Suprapubic skin (tissue), 4 donors: ENCODE data around the gene SEC22A.

Experiments used
- POLR2A ChIP-seq, 2 donors: fragments of 450-650 bp; IDR thresholded peaks; one replicate each; pipeline ENCODE4 v1.6.1; 2017; ENCODE audit warnings: antibody characterized with exemption in 2 of 2, mild to moderate bottlenecking in 2 of 2, moderate library complexity in 2 of 2
- POLR2AphosphoS5 ChIP-seq, 3 donors: sonication (generic); formaldehyde crosslinking; IDR thresholded peaks; one replicate each; pipeline ENCODE4 v1.6.1; 2017; ENCODE audit warnings: antibody characterized with exemption in 3 of 3
- TF ChIP-seq, protein P1 (sequence below), 2 donors: fragments of 200-600 bp in 1 of 2; fragments of 450-650 bp in 1 of 2; sonication (generic) in 1 of 2; IDR thresholded peaks; one replicate each; pipeline ENCODE4 v1.5.1; 2016 to 2019; ENCODE audit warnings: antibody characterized with exemption in 2 of 2, mild to moderate bottlenecking in 1 of 2, moderate library complexity in 1 of 2

DNA sequence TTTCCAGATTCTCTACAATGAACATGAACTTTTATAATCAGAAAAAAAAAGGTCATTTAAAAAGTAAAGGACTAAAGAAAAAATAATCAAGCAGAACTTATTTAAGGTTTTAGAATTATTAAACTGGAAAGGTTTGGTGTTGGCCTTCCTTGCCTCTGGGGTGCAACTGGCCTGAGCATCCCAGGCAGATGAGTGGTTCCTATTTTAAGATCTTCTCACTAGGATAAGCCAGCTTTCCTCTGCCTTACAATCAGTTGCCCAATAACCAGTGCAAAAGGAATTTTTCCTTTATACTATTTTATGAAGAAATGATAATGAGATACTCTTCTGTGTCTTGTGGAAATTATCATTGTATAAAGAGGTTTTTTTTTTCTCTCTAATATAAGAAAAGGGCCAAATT is 56.6 kb downstream of the SEC22A start:
- TF ChIP-seq, protein P1, sequence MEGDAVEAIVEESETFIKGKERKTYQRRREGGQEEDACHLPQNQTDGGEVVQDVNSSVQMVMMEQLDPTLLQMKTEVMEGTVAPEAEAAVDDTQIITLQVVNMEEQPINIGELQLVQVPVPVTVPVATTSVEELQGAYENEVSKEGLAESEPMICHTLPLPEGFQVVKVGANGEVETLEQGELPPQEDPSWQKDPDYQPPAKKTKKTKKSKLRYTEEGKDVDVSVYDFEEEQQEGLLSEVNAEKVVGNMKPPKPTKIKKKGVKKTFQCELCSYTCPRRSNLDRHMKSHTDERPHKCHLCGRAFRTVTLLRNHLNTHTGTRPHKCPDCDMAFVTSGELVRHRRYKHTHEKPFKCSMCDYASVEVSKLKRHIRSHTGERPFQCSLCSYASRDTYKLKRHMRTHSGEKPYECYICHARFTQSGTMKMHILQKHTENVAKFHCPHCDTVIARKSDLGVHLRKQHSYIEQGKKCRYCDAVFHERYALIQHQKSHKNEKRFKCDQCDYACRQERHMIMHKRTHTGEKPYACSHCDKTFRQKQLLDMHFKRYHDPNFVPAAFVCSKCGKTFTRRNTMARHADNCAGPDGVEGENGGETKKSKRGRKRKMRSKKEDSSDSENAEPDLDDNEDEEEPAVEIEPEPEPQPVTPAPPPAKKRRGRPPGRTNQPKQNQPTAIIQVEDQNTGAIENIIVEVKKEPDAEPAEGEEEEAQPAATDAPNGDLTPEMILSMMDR (IDR thresholded peaks at IDR 0.05): no peak
- no peak for TF ChIP-seq POLR2AphosphoS5 (IDR thresholded peaks at IDR 0.05)
- TF ChIP-seq POLR2A (IDR thresholded peaks at IDR 0.05): no peak
